ENCODE results near the gene GAB4.
"Not testable (repeated sequence)": the region's sequence is repeated elsewhere in the genome, so short reads cannot be mapped to it uniquely, and the experiment has no call there.

GAB4 gene

GRCh38 chr22:17007852-17008731, at the start of gene GAB4:
GAB4 (minus strand) TSS chr22:17008222; CDS start chr22:17008114, 108 bp downstream.
- no peak for DNase-seq

DNA sequence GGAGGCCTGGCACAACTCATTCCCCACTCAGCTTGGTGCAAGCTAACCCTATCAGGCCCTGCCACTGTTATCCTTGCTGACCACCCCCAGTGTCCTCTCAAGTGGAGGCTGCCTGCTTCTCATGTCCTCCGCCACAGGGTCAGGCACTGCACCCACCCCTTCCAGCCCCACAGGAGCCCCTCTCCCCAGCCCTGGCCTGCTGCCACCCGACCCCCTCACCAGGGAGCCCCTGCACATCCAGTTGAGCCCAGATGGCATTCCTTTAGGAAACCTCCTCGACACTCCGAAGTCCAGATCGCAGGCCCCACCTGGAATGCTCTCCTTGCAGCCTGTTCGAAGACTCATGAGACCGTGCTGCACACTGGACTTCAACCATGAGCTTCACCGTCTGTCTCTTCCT, 48.8 kb upstream of the GAB4 start:
- DNase-seq = no peak

DNA sequence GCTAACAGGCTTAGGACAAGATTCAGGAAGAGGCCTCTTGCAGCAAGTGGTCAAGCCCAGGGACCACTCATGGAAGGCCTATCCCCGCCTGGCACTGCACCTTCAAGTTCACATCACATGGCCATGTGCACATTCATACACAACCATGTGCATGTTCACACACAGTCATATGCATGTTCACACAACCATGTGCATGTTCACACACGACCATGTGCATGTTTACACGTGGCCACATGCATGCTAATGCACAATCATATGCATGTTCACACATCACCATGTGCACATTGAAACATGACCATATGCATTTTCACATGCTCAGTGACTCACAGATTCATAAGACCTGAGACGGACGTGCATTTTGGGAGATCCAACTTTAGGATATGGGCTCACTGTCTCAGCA, 48.0 kb upstream of the GAB4 start:
- no peak for DNase-seq

GRCh38 chr22:17047656-17048055, 39.6 kb upstream of the GAB4 start:
- no peak for DNase-seq

DNA sequence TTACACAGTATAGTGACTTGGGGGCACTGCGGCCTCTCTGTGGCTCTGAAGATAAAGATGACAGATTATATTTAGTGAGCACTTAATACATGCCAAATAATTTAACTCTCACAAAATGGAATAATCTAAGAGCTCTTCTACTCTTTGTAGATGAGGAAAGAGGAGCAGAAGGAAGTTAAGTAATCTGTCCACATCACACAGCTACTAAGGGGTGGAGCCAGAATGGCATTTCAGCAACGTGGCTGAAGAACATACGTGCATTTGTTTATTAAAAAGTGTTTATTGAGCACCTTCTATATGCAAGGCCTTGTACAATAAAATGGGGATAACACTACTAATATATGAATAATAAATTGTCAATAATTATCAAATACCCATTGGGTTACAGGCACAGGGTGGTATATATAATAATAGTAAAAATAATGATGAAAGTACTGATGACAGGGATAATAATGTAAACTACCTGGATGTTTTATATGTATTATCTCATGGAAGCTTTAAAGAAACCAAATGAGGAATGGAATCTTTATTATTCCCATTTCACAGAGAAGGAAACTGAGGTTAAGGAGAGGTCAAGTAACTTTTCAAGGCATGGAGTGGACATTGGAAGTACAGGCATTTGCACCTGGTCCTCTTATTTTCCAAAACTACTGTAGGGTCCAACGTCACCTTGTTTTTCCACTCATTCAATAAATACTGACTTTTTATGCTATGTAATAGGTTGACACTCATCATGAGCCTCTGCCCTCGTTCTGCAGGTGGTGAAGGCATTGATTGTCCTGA, 38.7 kb upstream of the GAB4 start:
- no peak for DNase-seq

- no peak for DNase-seq
Measured at GRCh38 chr22:17043521-17043920, 35.5 kb upstream of the GAB4 start.

DNA sequence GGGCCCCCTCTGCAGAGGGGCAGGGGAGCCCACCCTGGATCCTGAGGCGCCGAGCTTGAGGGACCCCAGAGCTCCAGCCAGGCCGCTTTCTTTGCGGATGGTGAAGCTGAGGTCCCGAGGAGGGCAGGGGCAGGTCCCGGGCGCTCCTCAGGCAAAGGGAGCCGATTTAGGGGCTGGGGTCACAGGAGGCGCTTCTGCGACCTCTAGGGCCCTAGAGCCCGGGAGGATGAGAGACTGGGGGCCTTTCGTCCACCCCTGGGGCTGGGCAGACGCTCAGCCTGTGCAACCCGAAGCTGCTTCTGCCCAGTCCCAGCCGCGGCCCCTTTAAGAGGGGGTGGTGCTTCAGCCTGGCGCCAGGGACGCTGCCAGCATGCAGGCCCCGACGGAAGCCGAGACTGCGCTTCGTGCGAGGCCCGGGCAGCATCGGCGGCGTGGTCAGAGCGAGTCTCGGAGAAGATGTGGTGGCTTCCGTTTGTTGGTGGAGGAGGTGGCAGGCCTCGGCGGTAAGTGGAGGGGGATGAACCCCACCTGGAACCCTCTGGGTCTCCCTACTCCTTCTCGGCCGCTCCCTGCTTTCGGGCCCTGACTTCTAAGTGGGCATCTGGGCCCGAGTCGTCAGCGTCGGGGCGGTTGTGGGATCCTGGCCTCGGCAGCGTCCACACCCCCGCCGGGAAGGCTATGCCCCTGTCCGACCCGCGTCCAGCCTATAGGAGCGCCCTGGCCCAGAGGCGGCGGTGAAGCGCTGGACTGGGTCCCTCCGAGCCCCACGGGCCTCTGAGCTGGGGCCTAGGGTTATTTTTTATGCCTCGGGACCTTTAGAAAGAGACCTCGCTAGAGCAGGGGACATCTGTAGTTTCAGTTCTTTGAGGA, 29.1 kb upstream of the GAB4 start:
- DNase-seq = not testable (repeated sequence)

DNA sequence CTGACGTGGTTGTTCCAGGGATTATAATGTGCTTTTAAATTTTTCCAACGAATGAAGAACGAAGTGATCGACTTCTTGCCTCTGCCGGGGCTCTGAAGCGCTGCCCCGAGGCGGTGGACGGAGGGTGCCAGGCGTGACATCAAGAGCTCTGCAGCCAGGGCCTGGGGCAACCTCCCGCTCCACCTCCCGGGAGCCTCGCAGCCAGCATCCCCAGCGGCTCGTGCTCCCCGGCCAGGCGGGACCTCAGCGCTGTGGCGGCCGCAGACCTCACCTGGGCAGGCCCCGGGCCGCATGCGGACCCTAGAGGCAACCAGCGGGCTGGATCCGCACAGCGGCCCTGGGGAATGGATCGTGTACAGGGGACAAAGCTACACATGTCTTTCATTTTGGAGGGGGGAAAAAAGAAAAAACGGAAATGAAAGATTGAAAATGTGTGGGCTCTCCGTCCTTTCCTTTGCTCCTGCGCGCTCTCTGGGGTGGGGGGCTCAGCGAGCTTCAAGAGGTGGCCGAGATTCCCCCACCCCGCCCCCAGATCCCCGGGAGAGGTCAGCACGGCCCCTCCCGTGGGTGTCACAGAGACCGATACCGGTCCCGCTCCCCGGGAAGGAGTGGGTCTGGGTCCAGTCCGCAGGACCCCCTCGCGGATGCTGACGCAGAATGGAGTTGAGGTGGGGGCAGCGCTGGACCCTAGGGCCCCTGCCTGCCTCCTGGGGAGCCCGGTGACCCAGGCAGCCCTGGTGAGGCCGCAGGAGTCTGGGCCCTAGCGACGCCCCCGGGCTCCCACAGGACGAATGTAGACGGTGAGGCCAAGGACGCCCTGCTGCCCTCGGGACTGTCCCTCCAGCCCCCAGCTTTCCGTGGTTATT, 28.2 kb upstream of the GAB4 start:
- DNase-seq = not testable (repeated sequence)

GRCh38 chr22:17035246-17035645, 27.2 kb upstream of the GAB4 start:
- no peak for DNase-seq

GRCh38 chr22:17034532-17034931, 26.5 kb upstream of the GAB4 start:
- not testable (repeated sequence) for DNase-seq

GRCh38 chr22:17032277-17032676, 24.3 kb upstream of the GAB4 start:
- DNase-seq = not testable (repeated sequence)

GRCh38 chr22:17024380-17024779, 16.4 kb upstream of the GAB4 start:
- DNase-seq = not testable (repeated sequence)

- not testable (repeated sequence) for DNase-seq
Measured at GRCh38 chr22:17015552-17015951, 7.5 kb upstream of the GAB4 start.

DNA sequence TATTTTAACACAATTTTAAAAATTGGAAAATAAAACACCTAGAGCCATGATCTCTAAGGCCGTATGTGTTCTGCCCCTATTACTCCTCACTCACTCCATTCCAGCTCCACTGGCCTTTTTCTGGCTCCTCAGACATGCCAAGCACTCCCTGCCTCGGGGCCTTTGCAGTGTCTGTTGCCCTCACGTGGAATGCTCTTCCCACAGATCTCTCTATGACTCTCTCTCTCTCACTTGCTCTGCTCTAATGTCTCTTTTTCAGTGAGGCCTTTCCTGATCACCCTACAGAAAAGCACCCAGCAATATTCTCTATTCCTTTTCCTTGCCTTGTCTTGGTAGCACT, 6.0 kb upstream of the GAB4 start:
- not testable (repeated sequence) for DNase-seq

DNA sequence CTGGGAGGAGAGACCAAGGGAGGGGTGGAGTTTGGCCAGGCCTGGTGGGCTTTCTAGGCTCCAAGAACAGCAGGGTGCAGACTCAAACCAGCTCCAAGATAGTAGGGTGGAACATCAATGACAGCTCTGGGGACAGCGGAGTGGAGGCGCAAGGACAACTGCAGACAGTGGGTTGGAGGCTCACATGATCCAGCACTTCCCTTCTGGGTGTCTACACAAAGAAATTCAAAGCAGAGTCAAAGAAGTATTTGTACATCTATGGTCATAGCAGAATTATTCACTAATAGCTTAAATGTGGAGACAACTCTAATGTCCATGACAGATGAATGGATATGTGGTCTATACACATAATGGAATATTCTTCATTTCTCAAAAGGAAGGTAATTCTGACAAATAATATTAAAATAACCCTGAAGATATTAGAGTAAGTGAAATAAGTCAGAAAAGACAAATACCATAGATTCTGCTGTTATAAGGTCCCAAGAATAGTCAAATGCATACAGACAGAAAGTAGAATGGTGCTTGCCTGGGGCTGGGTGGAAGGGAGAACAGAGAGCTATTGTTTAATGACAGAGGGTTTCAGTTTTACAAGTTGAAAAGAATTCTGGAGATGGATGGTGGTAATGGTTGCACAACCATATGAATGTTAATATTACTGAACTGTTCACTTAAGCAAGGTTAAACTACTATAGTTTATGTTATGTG, 5.5 kb upstream of the GAB4 start:
- DNase-seq = no peak

GRCh38 chr22:17012267-17012666, 4.2 kb upstream of the GAB4 start:
- no peak for DNase-seq

GRCh38 chr22:17009640-17010291, 1.7 kb upstream of the GAB4 start:
- no peak for DNase-seq

DNA sequence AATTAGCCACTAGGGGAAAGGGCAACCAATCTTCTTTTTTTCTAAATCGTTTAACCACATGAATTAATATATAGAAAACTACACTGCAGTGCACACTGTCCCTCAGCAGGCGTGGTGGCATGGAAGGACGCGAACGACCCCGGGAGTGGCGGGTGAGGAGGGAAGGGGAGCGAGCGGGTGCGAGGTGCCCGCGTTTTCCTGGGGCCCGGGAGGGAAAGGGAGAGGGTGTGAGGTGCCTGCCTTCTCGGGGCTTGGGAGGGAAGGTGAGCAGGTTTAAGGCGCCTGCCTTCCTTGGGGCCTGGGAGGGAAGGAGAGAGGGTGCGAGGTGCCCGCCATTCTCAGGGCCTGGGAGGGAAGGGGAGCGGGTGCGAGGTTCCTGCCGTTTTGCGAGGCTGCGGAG, 765 bp downstream of the GAB4 start:
- no peak for DNase-seq

GRCh38 chr22:16989915-16990314, 18.1 kb downstream of the GAB4 start:
- DNase-seq = no peak

DNA sequence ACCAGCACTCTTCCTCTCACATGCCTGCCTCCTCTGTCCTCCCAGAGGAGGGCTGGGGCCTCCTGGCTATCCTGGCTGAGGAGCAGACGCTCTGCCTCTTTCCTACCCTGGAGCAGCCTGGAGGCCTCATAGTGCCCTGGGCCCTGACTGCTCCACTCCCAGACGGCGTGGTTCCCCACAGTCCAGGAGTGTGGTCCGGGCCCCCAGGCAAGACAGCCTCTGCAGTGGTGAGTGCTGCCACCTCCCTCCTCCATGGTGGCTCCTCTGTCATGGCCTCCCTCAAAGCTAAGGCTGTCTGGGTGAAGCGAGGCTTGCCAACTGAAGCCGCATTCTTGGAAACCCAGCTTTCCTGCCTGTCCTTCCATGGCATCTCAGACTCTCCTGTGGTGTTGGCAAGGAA, 19.8 kb downstream of the GAB4 start:
- no peak for DNase-seq

DNA sequence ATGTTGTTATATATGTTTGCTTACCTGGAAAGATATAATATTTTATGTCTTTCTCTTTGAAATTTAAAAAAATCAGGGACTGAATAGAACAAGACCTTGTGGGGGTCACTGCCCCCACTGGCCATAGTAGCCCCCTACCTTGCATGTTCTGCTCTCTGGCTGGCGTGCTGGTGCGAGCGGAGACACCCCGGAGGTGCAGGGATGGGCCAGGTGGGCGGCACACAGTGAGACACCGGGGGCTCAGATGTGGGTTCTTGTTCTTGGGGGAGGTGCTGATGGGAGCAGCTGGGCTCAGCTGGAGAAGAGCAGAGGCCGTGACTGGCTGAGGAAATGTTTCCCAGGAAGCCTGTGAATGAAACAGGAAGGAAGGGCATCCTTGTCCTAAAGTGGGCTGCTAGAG, 20.2 kb downstream of the GAB4 start:
- no peak for DNase-seq

Data from stimulated activated CD8-positive, alpha-beta memory T cell treated with anti-CD3 and anti-CD28 coated beads, Interleukin-4, amount 100 ng/mL, for 48 hours (primary cell).